ENCODE measurements around the gene RAB6B. TPM values are rescaled to one million over a fixed set of nuclear protein-coding genes. Genes with fewer than 3 reads are reported as not detected.

RAB6B gene
- total and polyA plus RNA-seq, 7 donors, result 0.93 to 3.8 (median 2.0) TPM

GRCh38 chr3:133775309-133775708, 120.4 kb downstream of the RAB6B start:
- no peak for DNase-seq
- intact Hi-C loops (cut with DNase I), result no loop called here
- no peaks in the 10 kb centered on the region for H3K36me3 ChIP-seq (ENCODE audit: insufficient read depth in 1 of 2, low read depth in 1 of 2)
- no peaks in the 10 kb centered on the region for H3K4me1 ChIP-seq
- no peak overlapping the region for H3K27ac ChIP-seq
- H3K27me3 ChIP-seq (ENCODE audit: insufficient read depth in 3 of 3, low read length in 2 of 3), result no peaks in the 10 kb centered on the region
- TF ChIP-seq, protein P1, sequence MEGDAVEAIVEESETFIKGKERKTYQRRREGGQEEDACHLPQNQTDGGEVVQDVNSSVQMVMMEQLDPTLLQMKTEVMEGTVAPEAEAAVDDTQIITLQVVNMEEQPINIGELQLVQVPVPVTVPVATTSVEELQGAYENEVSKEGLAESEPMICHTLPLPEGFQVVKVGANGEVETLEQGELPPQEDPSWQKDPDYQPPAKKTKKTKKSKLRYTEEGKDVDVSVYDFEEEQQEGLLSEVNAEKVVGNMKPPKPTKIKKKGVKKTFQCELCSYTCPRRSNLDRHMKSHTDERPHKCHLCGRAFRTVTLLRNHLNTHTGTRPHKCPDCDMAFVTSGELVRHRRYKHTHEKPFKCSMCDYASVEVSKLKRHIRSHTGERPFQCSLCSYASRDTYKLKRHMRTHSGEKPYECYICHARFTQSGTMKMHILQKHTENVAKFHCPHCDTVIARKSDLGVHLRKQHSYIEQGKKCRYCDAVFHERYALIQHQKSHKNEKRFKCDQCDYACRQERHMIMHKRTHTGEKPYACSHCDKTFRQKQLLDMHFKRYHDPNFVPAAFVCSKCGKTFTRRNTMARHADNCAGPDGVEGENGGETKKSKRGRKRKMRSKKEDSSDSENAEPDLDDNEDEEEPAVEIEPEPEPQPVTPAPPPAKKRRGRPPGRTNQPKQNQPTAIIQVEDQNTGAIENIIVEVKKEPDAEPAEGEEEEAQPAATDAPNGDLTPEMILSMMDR (IDR thresholded peaks at IDR 0.05), result no peak
- no peak for ATAC-seq
- WGBS, 3 donors, result 95 to 98% (median 96%) methylated on average over 9 of the region's 9 CpGs
- H3K4me3 ChIP-seq, result no peak overlapping the region
- H3K9me3 ChIP-seq, result no peaks in the 10 kb centered on the region

Other genes starting within 250 kb of the RAB6B start
- 10 to 100 TPM in 1 of 4 donors, 1 to 10 TPM in 3; 6.7 to 10.5 (median 8.4) TPM for gene TOPBP1, start 233.9 kb downstream of the RAB6B start, total RNA-seq
- 1 to 10 TPM; 5.7 to 8.8 (median 6.7) TPM for gene TOPBP1, start 233.9 kb downstream of the RAB6B start, polyA plus RNA-seq
- gene TF, start 149.5 kb downstream of the RAB6B start, total RNA-seq, result 1 to 10 TPM in 3 of 4 donors, under 1 TPM in 1; 0.63 to 6.6 (median 2.0) TPM
- gene TF, start 149.5 kb downstream of the RAB6B start, polyA plus RNA-seq, result 1 to 10 TPM in 1 of 3 donors, under 1 TPM in 2; 0.10 to 1.0 (median 0.53) TPM
- gene SRPRB, start 90.1 kb downstream of the RAB6B start, total RNA-seq, result 10 to 100 TPM; 28.0 to 52.3 (median 43.1) TPM
- gene SRPRB, start 90.1 kb downstream of the RAB6B start, polyA plus RNA-seq, result 10 to 100 TPM; 33.5 to 70.4 (median 48.9) TPM
- gene SLCO2A1, start 134.0 kb upstream of the RAB6B start, total RNA-seq, result 1 to 10 TPM; 3.7 to 5.2 (median 4.4) TPM
- 1 to 10 TPM in 2 of 3 donors, under 1 TPM in 1; 0.72 to 2.4 (median 1.4) TPM for gene SLCO2A1, start 134.0 kb upstream of the RAB6B start, polyA plus RNA-seq